HG02973 (cell line): ENCODE results near the gene ZFPM1.
A peak's percentile ranks its signal among the peaks of the same experiment; 100 is the strongest.

Experiments
- ATAC-seq: cut with Tn5 transposase; IDR thresholded peaks from one replicate; pipeline ENCODE4 v1.9.1; 2021; ENCODE audit warnings: moderate library complexity; ENCODE audit not compliant: unreplicated experiment

Gene ZFPM1

GRCh38 chr16:88433632-88434352 lies 19.3 kb upstream of the ZFPM1 start:
- no peak for ATAC-seq

- no peak for ATAC-seq
Measured at GRCh38 chr16:88434353-88434690, 18.8 kb upstream of the ZFPM1 start.

GRCh38 chr16:88434746-88435145 lies 18.3 kb upstream of the ZFPM1 start:
- ATAC-seq: no peak

GRCh38 chr16:88435437-88436355 lies 17.4 kb upstream of the ZFPM1 start:
- ATAC-seq: no peak

GRCh38 chr16:88436796-88437195 lies 16.3 kb upstream of the ZFPM1 start:
- ATAC-seq: no peak

- no peak for ATAC-seq
Measured at GRCh38 chr16:88437367-88437964, 15.6 kb upstream of the ZFPM1 start.

- ATAC-seq: no peak
Measured at GRCh38 chr16:88438084-88438870, 14.8 kb upstream of the ZFPM1 start.

- ATAC-seq: no peak
Measured at GRCh38 chr16:88439016-88439415, 14.1 kb upstream of the ZFPM1 start.

- no peak for ATAC-seq
Measured at GRCh38 chr16:88439706-88440105, 13.4 kb upstream of the ZFPM1 start.

GRCh38 chr16:88440111-88440510 lies 13.0 kb upstream of the ZFPM1 start:
- no peak for ATAC-seq

GRCh38 chr16:88440686-88441405 lies 12.2 kb upstream of the ZFPM1 start:
- no peak for ATAC-seq

- no peak for ATAC-seq
Measured at GRCh38 chr16:88441460-88441859, 11.6 kb upstream of the ZFPM1 start.

- no peak for ATAC-seq
Measured at GRCh38 chr16:88442383-88442726, 10.7 kb upstream of the ZFPM1 start.

GRCh38 chr16:88442727-88443576 lies 10.1 kb upstream of the ZFPM1 start:
- ATAC-seq: peak; percentile 49

GRCh38 chr16:88444826-88445582 lies 8.1 kb upstream of the ZFPM1 start:
- ATAC-seq: no peak

GRCh38 chr16:88445583-88445960 lies 7.5 kb upstream of the ZFPM1 start:
- no peak for ATAC-seq

- ATAC-seq: no peak
Measured at GRCh38 chr16:88446061-88446460, 7.0 kb upstream of the ZFPM1 start.

- ATAC-seq: no peak
Measured at GRCh38 chr16:88446736-88447135, 6.3 kb upstream of the ZFPM1 start.

- ATAC-seq: no peak
Measured at GRCh38 chr16:88447881-88448280, 5.2 kb upstream of the ZFPM1 start.
